H1 (cell line): ENCODE measurements around the gene ZNF70. TPM values are rescaled to one million over a fixed set of nuclear protein-coding genes. Genes with fewer than 3 reads are reported as not detected.

Experiments used
- CTCF ChIA-PET: fragments of 300-600 bp; sonication (Branson Sonifier 250); formaldehyde crosslinking; loops from one replicate; lab custom pipeline; 2021; ENCODE audit not compliant: partially characterized antibody; lab: Charles Lee
- POLR2A ChIA-PET: fragments of 300-600 bp; sonication (Branson Sonifier 250); formaldehyde crosslinking; loops from one replicate; lab custom pipeline; 2021; ENCODE audit warnings: inconsistent platforms; ENCODE audit not compliant: partially characterized antibody; lab: Charles Lee
- DNase-seq, 2 experiments: peaks; one replicate each; pipeline versions ENCODE4 v3.0.0 to v3.0.0-alpha.2; 2010 to 2022; ENCODE audit warnings: low spot score in 2 of 2, low read depth in 1 of 2, mixed read lengths in 1 of 2
- FAIRE-seq: peaks from 2 replicates; lab custom pipeline; 2011; peaks lifted over from hg19 to GRCh38; lab: Jason Lieb, UNC
- H2AFZ ChIP-seq: 2 replicates; pipeline ENCODE4 v1.8.1; 2012; ENCODE audit warnings: low read length, inconsistent platforms
- H2AK5ac ChIP-seq: 2 replicates; pipeline ENCODE4 v1.6.1; 2013; ENCODE audit warnings: low read depth, low read length
- H2BK120ac ChIP-seq: replicated peaks from 2 replicates; pipeline ENCODE3; 2013; ENCODE audit warnings: low read depth, low read length, inconsistent platforms
- H2BK12ac ChIP-seq: 2 replicates; pipeline ENCODE4 v1.6.1; 2013; ENCODE audit warnings: low read depth, low read length
- H2BK15ac ChIP-seq: 2 replicates; pipeline ENCODE4 v1.6.1; 2013; ENCODE audit warnings: low read length
- H2BK20ac ChIP-seq: 2 replicates; pipeline ENCODE4 v1.6.1; 2013; ENCODE audit warnings: low read length
- H2BK5ac ChIP-seq: 2 replicates; pipeline ENCODE4 v1.6.1; 2013; ENCODE audit warnings: low read depth, low read length
- H3K14ac ChIP-seq: 2 replicates; pipeline ENCODE4 v1.6.1; 2013; ENCODE audit warnings: inconsistent platforms; ENCODE audit not compliant: insufficient read length
- H3K18ac ChIP-seq: 2 replicates; pipeline ENCODE4 v1.6.1; 2013; ENCODE audit warnings: low read length; ENCODE audit errors: extremely low read depth
- H3K23ac ChIP-seq: 2 replicates; pipeline ENCODE4 v1.6.1; 2013; ENCODE audit warnings: inconsistent platforms; ENCODE audit not compliant: insufficient read length
- H3K23me2 ChIP-seq: 2 replicates; pipeline ENCODE4 v1.6.1; 2013; ENCODE audit warnings: low read depth, low read length
- H3K27ac ChIP-seq: 2 replicates; pipeline ENCODE4 v1.6.1; 2011; ENCODE audit warnings: low read depth, low read length, inconsistent platforms
- H3K27me3 ChIP-seq, 4 experiments: replicated peaks in 1 of 4; 1 replicate in 1 of 4; 2 replicates in 3 of 4; pipeline versions ENCODE4 v1.6.1 to v1.8.1; 2011 to 2013; ENCODE audit warnings: low read length in 3 of 4, mild to moderate bottlenecking in 3 of 4, inconsistent platforms in 2 of 4, mixed read lengths in 2 of 4, moderate library complexity in 1 of 4; ENCODE audit not compliant: control insufficient read depth in 3 of 4, insufficient read depth in 3 of 4; ENCODE audit errors: extremely low read depth in 1 of 4
- H3K36me3 ChIP-seq, 4 experiments: 2 replicates each; pipeline versions ENCODE4 v1.6.1 to v1.8.1; 2011 to 2013; ENCODE audit warnings: mild to moderate bottlenecking in 4 of 4, low read length in 3 of 4, moderate library complexity in 2 of 4, control low read depth in 1 of 4, inconsistent platforms in 1 of 4; ENCODE audit not compliant: insufficient read depth in 4 of 4, control insufficient read depth in 2 of 4
- H3K4ac ChIP-seq: replicated peaks from 2 replicates; pipeline ENCODE3; 2013; ENCODE audit warnings: low read length, low read depth, mixed read lengths, inconsistent platforms; ENCODE audit not compliant: insufficient read length
- H3K4me1 ChIP-seq, 4 experiments: replicated peaks in 1 of 4; 1 replicate in 1 of 4; 2 replicates in 3 of 4; pipeline versions ENCODE4 v1.6.1 to v1.8.1; 2011 to 2013; ENCODE audit warnings: low read length in 3 of 4, inconsistent platforms in 2 of 4, mixed read lengths in 1 of 4; ENCODE audit not compliant: insufficient read depth in 4 of 4, control insufficient read depth in 3 of 4
- H3K4me2 ChIP-seq, 2 experiments: 2 replicates each; pipeline versions ENCODE4 v1.6.1 to v1.8.1; 2011 to 2013; ENCODE audit warnings: low read depth in 2 of 2, low read length in 2 of 2, control low read depth in 1 of 2, inconsistent platforms in 1 of 2, mild to moderate bottlenecking in 1 of 2; ENCODE audit not compliant: insufficient read depth in 1 of 2
- H3K4me3 ChIP-seq, 4 experiments: fragments of 200-600, 300-600 bp in 1 of 4; sonication (generic), shearing (Covaris generic), sonication (Bioruptor Twin) in 1 of 4; 2 replicates each; pipeline versions ENCODE4 v1.5.1 to v1.8.1; 2011 to 2016; ENCODE audit warnings: low read length in 4 of 4, low read depth in 3 of 4, control low read depth in 2 of 4, inconsistent platforms in 2 of 4, mild to moderate bottlenecking in 2 of 4, mixed read lengths in 1 of 4, moderate library complexity in 1 of 4; ENCODE audit not compliant: insufficient read depth in 2 of 4; ENCODE audit errors: extremely low read depth in 1 of 4
- H3K56ac ChIP-seq: replicated peaks from 2 replicates; pipeline ENCODE3; 2013; ENCODE audit warnings: low read depth, mild to moderate bottlenecking, mixed read lengths, low read length, inconsistent platforms; ENCODE audit not compliant: insufficient read length
- H3K79me1 ChIP-seq: 2 replicates; pipeline ENCODE4 v1.6.1; 2013; ENCODE audit warnings: low read depth, low read length, control low read depth
- H3K79me2 ChIP-seq, 2 experiments: 2 replicates each; pipeline versions ENCODE4 v1.6.1 to v1.8.1; 2012 to 2013; ENCODE audit warnings: low read length in 2 of 2, mild to moderate bottlenecking in 2 of 2, inconsistent platforms in 1 of 2; ENCODE audit not compliant: insufficient read depth in 2 of 2, control insufficient read depth in 1 of 2
- H3K9ac ChIP-seq, 4 experiments: replicated peaks in 1 of 4; 1 replicate in 1 of 4; 2 replicates in 3 of 4; pipeline versions ENCODE4 v1.6.1 to v1.8.1; 2011 to 2013; ENCODE audit warnings: low read depth in 3 of 4, low read length in 3 of 4, control low read depth in 2 of 4, mild to moderate bottlenecking in 2 of 4, moderate library complexity in 2 of 4, inconsistent platforms in 1 of 4; ENCODE audit errors: extremely low read depth in 1 of 4
- H3K9me3 ChIP-seq, 2 experiments: 2 replicates each; pipeline versions ENCODE4 v1.6.1 to v1.8.1; 2012 to 2013; ENCODE audit warnings: mild to moderate bottlenecking in 2 of 2, moderate library complexity in 2 of 2, control low read depth in 1 of 2, inconsistent platforms in 1 of 2, low read depth in 1 of 2, low read length in 1 of 2, mixed read lengths in 1 of 2; ENCODE audit not compliant: insufficient read depth in 2 of 2
- H4K20me1 ChIP-seq, 2 experiments: replicated peaks in 1 of 2; 2 replicates each; pipeline versions ENCODE3 to v1.8.1; 2011 to 2013; ENCODE audit warnings: inconsistent platforms in 2 of 2, low read length in 2 of 2, mild to moderate bottlenecking in 1 of 2; ENCODE audit not compliant: insufficient read depth in 2 of 2, control insufficient read depth in 1 of 2
- H4K5ac ChIP-seq: 2 replicates; pipeline ENCODE4 v1.6.1; 2013; ENCODE audit warnings: low read length, low read depth, mixed read lengths, inconsistent platforms; ENCODE audit not compliant: insufficient read length
- H4K8ac ChIP-seq: 2 replicates; pipeline ENCODE4 v1.8.0; 2013; ENCODE audit warnings: mild to moderate bottlenecking, moderate library complexity, low read length, inconsistent platforms; ENCODE audit not compliant: insufficient read depth; ENCODE audit errors: extremely low read depth
- H4K91ac ChIP-seq: replicated peaks from 2 replicates; pipeline ENCODE3; 2013; ENCODE audit warnings: low read length, mixed read lengths, inconsistent platforms; ENCODE audit not compliant: insufficient read length
- ASH2L ChIP-seq: fragments of 200-600, 300-600 bp; sonication (generic); IDR thresholded peaks from one replicate; pipeline ENCODE4 v1.7.1; 2017; ENCODE audit warnings: low read length
- BACH1 ChIP-seq: IDR thresholded peaks from 2 replicates; pipeline ENCODE4 v1.6.1; 2012; ENCODE audit warnings: low read length, improper control_type of control experiment
- BRCA1 ChIP-seq: IDR thresholded peaks from 2 replicates; pipeline ENCODE4 v1.6.1; 2012; ENCODE audit warnings: low read depth, low read length, improper control_type of control experiment
- EGR1 ChIP-seq: IDR thresholded peaks from 2 replicates; pipeline ENCODE4 v1.6.1; 2011; ENCODE audit warnings: low read depth, low read length, borderline replicate concordance
- HDAC6 ChIP-seq: IDR thresholded peaks from one replicate; pipeline ENCODE4 v1.7.1; 2012; ENCODE audit warnings: low read depth, mild to moderate bottlenecking, inconsistent platforms, low read length, moderate library complexity
- JUND ChIP-seq: IDR thresholded peaks from 2 replicates; pipeline ENCODE4 v1.6.1; 2011; ENCODE audit warnings: mild to moderate bottlenecking, improper control_type of control experiment, low read length
- POLR2A ChIP-seq, 2 experiments: IDR thresholded peaks; 1 replicate in 1 of 2; 2 replicates in 1 of 2; pipeline ENCODE4 v1.6.1; 2011; ENCODE audit warnings: low read depth in 2 of 2, low read length in 2 of 2, mild to moderate bottlenecking in 2 of 2; ENCODE audit errors: control extremely low read depth in 1 of 2
- POLR2AphosphoS5 ChIP-seq: IDR thresholded peaks from 2 replicates; pipeline ENCODE4 v1.6.1; 2011; ENCODE audit warnings: low read depth, low read length
- RFX5 ChIP-seq: IDR thresholded peaks from 2 replicates; pipeline ENCODE4 v1.6.1; 2011; ENCODE audit warnings: low read depth, low read length, improper control_type of control experiment, borderline replicate concordance
- SP4 ChIP-seq: IDR thresholded peaks from 2 replicates; pipeline ENCODE4 v1.6.1; 2012; ENCODE audit warnings: low read length, inconsistent platforms
- SRF ChIP-seq: IDR thresholded peaks from 2 replicates; pipeline ENCODE4 v1.6.1; 2011; ENCODE audit warnings: mild to moderate bottlenecking, low read depth, low read length, moderate library complexity
- TEAD4 ChIP-seq: IDR thresholded peaks from 2 replicates; pipeline ENCODE4 v1.6.1; 2012; ENCODE audit warnings: low read depth, low read length, inconsistent platforms, mixed read lengths
- USF2 ChIP-seq: IDR thresholded peaks from 2 replicates; pipeline ENCODE4 v1.6.1; 2011; ENCODE audit warnings: low read length, improper control_type of control experiment
- WGBS, 2 experiments: shearing (Covaris generic) in 1 of 2; methylation state at CpG; one replicate each; pipeline versions ENCODE4 v1.1.6 to v1.1.7; 2013 to 2015; ENCODE audit warnings: low lambda C conversion rate in 2 of 2, mixed read lengths in 2 of 2, inconsistent platforms in 1 of 2, low coverage in 1 of 2, missing lambda C conversion rate in 1 of 2; ENCODE audit not compliant: insufficient replicate concordance in 2 of 2, insufficient coverage in 1 of 2, insufficient read length in 1 of 2; ENCODE audit errors: extremely low coverage in 1 of 2, missing lambda C conversion rate in 1 of 2; 5-methylcytosine and 5-hydroxymethylcytosine counted together
- polyA plus RNA-seq, 7 experiments: library from polyadenylated mRNA; depleted of rRNA in 3 of 7; stranded (reverse) in 5 of 7; unstranded in 2 of 7; fragments of >200 nt in 5 of 7; fragments of 200-250 nt in 2 of 7; gene quantifications; 1 replicate in 5 of 7; 2 replicates in 1 of 7; 4 replicates in 1 of 7; pipeline versions ENCODE4 v1.2.1 to v1.2.3, GENCODE V29; 2011 to 2013; ENCODE audit warnings: missing spikeins in 2 of 7, mixed read lengths in 2 of 7
- total RNA-seq: library from RNA; stranded (reverse); fragmentation: NEBNext Ultra II Directional; extraction: Animal tissue kit (Norgen Biotek cat#: 25700); gene quantifications from 2 replicates; pipeline ENCODE4 v1.2.1, GENCODE V29; 2021

Gene ZNF70
- total and polyA plus RNA-seq, 2 of the 8 experiments (the other 6 are each of a cell fraction or from before 2014, with no cell fraction given) = 1.1 to 2.6 TPM

GRCh38 chr22:23796461-23796860 lies 45.5 kb upstream of the ZNF70 start:
- Histone ChIP-seq H2BK12ac (no peak overlapping the region), H3K9ac (no peak overlapping the region), H3K23ac (no peak overlapping the region), H4K91ac (no peak overlapping the region), H4K20me1 (peaks cover 2 to 20% of the 10 kb centered on the region in 2 experiments), H3K4me2 (no peak overlapping the region), H3K18ac (no peak overlapping the region), H2AFZ (no peak overlapping the region), H3K4ac (no peak overlapping the region), H3K79me1 (no peaks in the 10 kb centered on the region; the same call in 1 of the 2 replicates), H3K9me3 (no peaks in the 10 kb centered on the region), H2BK120ac (no peak overlapping the region), H3K4me1 (no peaks in the 10 kb centered on the region), H3K79me2 (peaks cover 0 to 15% of the 10 kb centered on the region in 2 experiments; a peak in 2 of 4 replicates), H3K14ac (no peak overlapping the region), H2BK5ac (no peak overlapping the region), H2AK5ac (no peak overlapping the region), H3K4me3 (no peak overlapping the region), H3K23me2 (no peaks in the 10 kb centered on the region), H3K27me3 (no peaks in the 10 kb centered on the region), H2BK20ac (no peak overlapping the region), H3K27ac (no peak overlapping the region), H3K36me3 (peaks cover 15 to 50% (median 37%) of the 10 kb centered on the region in 4 experiments; a peak in 7 of 8 replicates), H4K5ac (no peak overlapping the region), H3K56ac (no peak overlapping the region), H2BK15ac (no peak overlapping the region), H4K8ac (no peak overlapping the region)
- 93% methylated on average over 5 of the region's 5 CpGs; no CpG with 5 or more reads in 1 of the 2 experiments for WGBS, 2 experiments
- no peak for FAIRE-seq
- ChIA-PET POLR2A (interaction anchor here (1.1 kb wide), 1 partner anchor 10 kb away, joined by 6 read pairs; the partner anchor contains the start of gene SMARCB1), CTCF (interaction anchor here (2.3 kb wide), 1 partner anchor 53 kb away, joined by 7 read pairs; no protein-coding TSS in a partner anchor)
- no peak for DNase-seq
- TF ChIP-seq JUND (no peak), RFX5 (no peak), ASH2L (no peak), POLR2A (IDR thresholded peaks at IDR 0.05; ENCODE audit: control extremely low read depth in 1 of 2, low read depth in 2 of 2, low read length in 2 of 2) (no peak), SP4 (no peak), TEAD4 (no peak), HDAC6 (no peak), BRCA1 (no peak), BACH1 (no peak), SRF (no peak), POLR2AphosphoS5 (no peak), EGR1 (no peak), USF2 (no peak)
